A549 treated with CORT108297 at 1 μM for 4 hours (cell line): ENCODE results near the gene H2AZ2. TPM values are rescaled to one million over a fixed set of nuclear protein-coding genes. Genes with fewer than 3 reads are reported as not detected.

Experiments
- total RNA-seq: library from RNA; stranded (reverse); fragments of 200-300 nt; extraction: Qiagen RNA extraction; gene quantifications from 5 replicates; pipeline ENCODE4 v1.2.3, GENCODE V29; 2022

H2AZ2 gene
- 205 to 269 TPM (median 258 TPM) in 5 replicates for total RNA-seq

DNA sequence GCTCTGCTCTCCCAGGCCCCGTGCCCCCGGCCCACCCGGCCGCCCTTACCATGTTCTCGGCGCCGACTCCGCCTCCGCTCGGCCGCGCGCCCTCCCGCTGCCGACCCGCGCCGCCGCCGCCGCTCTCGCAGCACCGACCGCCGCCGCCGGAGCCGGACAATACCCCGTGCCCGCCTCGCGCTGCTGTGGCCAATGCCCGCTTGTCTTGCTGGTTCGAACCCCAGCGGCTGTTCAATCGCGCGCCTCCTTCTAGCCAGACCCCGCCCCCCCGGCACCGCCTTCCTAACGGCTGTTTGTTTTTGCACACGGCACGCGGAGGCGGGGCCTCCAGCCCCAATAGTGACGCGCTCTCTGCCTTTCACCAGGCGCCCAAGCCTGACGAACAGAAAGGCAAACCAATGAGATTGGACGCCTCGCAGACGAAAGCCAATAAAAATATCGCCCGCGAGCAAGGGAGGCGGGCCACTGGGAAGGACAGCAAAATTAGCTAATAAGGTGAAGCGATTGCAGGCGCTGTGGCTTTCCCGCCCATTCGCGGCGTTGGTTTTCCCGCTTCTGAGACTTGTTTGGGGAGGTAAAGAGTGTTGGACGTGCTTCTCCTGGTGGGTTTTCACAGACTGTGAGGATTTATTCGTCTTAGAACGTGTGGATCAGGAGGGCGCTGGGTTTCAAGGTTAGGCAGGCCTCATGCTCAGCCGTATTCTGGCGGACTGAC, at the start of gene H2AZ2:
Gene H2AZ2, minus strand, starts transcription at position 168 of the 715 bp plus-strand sequence. Its CDS starts 116 bp downstream, at position 52.

DNA sequence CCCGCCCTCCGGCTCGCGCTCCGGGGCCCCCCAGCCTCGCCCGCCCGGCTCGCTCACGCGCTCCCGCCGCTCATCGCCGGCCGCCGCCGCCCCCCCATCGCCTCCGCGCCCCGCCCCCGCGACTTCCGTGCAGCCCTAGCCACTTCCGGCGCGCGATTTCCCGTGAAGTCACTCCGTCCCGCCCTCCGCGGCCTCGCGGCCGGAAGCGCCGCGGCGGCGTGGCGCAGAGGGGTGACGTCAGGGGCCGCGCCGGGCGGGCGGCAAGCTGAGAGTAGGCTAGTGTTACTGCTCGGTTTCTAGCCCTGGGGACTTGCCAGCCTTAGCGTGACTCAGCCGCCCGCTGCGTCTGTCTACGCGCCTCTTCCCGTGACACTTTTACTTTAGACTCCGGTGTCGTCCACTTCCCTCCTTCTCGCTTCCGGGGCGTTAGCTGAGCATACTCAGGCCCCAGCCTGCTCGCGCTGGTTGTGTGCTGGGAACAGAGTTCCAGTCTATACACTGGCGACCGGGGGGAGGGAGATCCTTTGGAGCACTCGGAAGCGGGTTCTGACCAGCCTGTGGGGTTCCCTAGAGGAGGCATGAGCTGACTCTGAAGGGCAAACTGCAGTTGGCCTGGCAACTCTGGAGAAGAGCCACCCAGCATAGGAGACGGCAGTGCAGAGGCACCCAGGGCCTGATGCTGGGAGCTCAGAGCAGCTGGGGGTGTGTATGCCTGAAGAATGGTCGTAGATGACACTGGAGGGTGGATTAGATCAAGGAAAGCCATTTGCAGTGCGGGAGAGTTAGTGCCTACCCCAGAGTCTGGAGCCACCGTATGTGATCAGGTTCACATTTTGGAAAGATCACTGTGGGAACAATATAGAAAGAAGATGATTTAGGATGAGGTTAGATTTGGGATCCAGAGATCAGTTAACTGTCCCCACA, 37.8 kb upstream of the H2AZ2 start, which contains the start of gene PURB:
Gene PURB, minus strand, starts transcription at position 137 of the 924 bp plus-strand sequence. CDS start 182 bp downstream, outside the sequence.

DNA sequence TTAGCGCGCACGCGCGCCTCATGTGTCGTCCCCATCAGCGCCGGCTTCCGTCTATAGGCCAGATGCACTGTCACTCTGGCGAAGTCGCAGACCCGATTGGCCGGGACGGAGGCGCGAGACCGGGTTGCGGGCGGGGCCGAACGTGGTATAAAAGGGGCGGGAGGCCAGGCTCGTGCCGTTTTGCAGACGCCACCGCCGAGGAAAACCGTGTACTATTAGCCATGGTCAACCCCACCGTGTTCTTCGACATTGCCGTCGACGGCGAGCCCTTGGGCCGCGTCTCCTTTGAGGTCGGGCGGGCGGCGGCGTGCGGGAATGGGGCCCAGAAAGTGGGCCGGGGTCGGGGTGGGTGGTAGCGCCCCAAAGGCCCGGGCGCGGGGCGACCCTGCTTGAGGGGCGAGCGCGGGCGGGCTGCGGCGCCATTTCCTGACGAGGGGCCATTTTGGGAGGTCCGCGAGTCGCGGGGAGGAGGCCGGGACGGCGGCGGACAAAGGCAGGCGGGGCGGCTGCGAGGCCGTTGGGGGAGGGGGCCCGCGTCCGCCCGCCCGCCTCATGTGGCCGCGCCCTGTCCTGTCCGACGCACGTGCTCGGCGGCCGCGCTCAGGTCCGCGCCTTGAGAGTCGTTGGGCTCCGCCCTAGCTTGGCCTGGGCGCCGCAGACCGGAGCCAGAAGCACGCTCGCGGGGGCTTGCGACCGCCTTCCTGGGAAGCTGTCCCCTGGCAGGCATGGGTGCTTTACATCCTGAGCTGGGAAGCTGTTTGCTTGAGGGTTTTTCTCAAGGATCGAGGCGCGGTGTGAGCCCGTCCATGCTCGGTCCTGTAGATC, 51.2 kb downstream of the H2AZ2 start, which contains the start of gene PPIA:
Gene PPIA, plus strand, starts transcription at position 178 of the 825 bp plus-strand sequence. Its CDS starts 44 bp downstream, at position 222.

Other genes starting within 250 kb of the H2AZ2 start
- gene OGDH, start 241.5 kb downstream of the H2AZ2 start, total RNA-seq: 25.1 to 32.4 TPM (median 30.1 TPM) in 5 replicates
- gene ZMIZ2, start 99.2 kb downstream of the H2AZ2 start, total RNA-seq: 23.8 to 37.5 TPM (median 36.2 TPM) in 5 replicates
- 4,985 to 6,331 TPM (median 5,123 TPM) in 5 replicates for gene PPIA, start 51.4 kb downstream of the H2AZ2 start, total RNA-seq
- 10.5 to 12.4 TPM (median 11.1 TPM) in 5 replicates for gene PURB, start 37.4 kb upstream of the H2AZ2 start, total RNA-seq
- 0.08 to 0.14 TPM (median 0.12 TPM) in 5 replicates for gene MYO1G, start 130.9 kb upstream of the H2AZ2 start, total RNA-seq
- gene CCM2, start 152.1 kb upstream of the H2AZ2 start, total RNA-seq: 35.8 to 48.2 TPM (median 45.8 TPM) in 5 replicates
- gene NACAD, start 240.9 kb upstream of the H2AZ2 start, total RNA-seq: 0.14 to 0.35 TPM (median 0.18 TPM) in 5 replicates